SHP77 treated with DMSO at 0.1 percent for 48 hours (cell line): ENCODE results near the gene OVCA2.
A peak's percentile ranks its signal among the peaks of the same experiment; 100 is the strongest.

Experiments used
- DNase-seq: peaks from one replicate; lab custom pipeline; 2025; lab: John Stamatoyannopoulos, UW

OVCA2 gene

GRCh38 chr17:2065949-2066400, 24.2 kb downstream of the OVCA2 start:
- DNase-seq, result no peak

GRCh38 chr17:2067048-2067561, 25.3 kb downstream of the OVCA2 start:
- DNase-seq, result no peak

GRCh38 chr17:2067608-2068024, 25.8 kb downstream of the OVCA2 start:
- DNase-seq, result no peak

- DNase-seq, result no peak
Observed at GRCh38 chr17:2068031-2068518, 26.3 kb downstream of the OVCA2 start.

DNA sequence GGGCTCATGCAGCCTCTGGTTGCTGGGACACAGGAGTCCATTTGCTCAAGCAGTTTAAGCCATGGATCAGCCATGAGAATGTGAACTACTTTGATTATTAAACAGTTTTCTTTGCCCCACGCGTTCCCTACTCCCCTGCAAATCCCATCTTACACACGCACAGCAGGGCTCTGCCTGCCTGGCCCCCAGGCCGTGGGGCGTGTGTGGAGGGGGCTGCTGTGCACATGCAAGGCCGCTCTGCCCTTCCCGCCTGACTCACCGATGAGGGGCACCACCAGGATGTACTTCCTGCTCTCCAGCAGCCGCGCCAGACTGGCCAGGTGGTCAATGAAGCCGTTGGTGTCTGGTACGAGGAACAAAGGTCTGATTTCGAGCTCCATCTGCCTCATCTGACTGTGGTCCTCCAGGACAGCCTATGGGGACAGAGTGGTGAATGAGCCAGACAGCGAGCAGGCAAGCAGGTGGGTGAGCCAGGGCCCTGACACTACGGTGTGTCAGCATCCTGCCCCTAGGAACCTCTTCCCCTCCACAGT, 26.8 kb downstream of the OVCA2 start:
- DNase-seq, result peak; percentile 91

GRCh38 chr17:2070241-2071023, 28.6 kb downstream of the OVCA2 start:
- no peak for DNase-seq

DNA sequence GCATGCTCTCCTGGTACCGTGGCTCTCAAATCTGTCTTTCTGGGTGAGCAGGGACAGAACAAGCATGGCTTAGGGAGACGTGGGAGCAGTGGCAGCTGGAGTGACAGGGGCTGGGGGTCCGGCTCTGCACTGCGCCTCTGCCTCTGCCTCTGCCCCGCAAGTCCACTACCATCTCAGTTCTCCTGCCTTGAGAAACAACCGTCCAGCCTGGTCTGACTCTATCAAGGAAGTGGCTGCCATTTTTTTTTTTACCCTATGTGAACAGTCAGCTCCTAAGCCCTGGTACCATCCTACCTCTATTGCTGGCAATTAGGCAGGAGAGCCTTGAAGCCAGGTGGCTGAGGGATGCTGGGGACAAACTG, 29.2 kb downstream of the OVCA2 start:
- DNase-seq, result no peak

DNA sequence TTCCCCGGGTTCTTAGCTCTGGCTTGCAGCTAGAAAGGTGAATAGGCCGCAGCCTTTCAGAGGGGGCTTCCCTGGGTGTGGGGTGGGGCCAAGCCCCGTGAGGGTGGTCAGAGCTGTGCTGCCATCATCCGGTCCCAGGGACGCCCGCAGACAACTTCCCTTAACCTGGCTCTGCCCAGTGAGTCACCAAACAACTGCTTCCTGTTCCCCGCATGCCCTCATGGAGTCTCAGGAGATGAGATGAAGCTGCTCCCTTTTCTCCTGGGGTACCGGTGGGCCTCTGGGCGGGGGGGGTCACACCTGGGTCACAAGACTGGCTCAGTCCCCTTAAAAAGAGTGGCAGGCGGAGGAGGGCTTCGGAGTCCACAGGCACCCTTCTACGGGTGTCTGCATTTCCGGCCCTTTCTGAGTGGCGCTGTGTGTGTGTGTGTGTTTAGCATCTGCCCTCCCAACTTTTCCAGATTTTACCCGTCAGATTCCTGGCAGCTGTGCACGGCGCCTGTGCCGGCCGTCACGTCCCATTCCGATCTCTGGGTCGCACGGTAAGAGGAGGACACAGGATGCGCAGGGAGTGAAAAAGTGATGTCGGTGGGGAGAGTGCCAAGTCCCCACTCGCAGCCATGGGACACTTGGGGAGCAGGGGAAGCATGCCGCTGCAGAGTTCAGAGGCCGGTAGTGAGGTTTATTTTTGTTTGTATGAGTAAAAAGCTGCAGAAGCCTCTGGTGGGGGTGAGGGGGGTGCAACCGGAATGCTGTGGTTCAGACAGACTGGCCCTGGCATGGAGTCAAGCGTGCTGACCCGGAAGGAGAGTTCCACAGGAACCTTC, 29.8 kb downstream of the OVCA2 start:
- DNase-seq, result no peak

DNA sequence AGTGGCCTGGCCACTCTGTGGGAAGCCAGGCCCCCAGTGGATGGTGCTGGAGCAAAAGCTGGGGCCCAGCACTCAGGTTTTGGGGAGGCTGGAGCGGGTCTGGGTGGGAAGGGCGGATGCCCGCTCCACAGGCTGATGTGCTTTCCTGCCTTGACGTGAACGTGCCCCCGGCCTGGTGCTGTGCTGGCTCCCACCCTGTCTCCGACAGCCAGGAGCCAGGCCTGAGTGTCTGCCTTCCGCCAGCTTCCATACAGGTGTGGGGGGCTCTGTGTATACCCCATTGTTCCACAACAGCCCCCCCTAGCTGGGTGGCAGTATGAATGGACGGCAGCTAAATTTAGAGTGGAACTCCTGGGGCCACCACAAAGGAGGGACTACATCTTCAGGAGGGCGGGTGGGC, 33.1 kb downstream of the OVCA2 start:
- no peak for DNase-seq

- no peak for DNase-seq
Observed at GRCh38 chr17:2075336-2076086, 33.7 kb downstream of the OVCA2 start.

DNA sequence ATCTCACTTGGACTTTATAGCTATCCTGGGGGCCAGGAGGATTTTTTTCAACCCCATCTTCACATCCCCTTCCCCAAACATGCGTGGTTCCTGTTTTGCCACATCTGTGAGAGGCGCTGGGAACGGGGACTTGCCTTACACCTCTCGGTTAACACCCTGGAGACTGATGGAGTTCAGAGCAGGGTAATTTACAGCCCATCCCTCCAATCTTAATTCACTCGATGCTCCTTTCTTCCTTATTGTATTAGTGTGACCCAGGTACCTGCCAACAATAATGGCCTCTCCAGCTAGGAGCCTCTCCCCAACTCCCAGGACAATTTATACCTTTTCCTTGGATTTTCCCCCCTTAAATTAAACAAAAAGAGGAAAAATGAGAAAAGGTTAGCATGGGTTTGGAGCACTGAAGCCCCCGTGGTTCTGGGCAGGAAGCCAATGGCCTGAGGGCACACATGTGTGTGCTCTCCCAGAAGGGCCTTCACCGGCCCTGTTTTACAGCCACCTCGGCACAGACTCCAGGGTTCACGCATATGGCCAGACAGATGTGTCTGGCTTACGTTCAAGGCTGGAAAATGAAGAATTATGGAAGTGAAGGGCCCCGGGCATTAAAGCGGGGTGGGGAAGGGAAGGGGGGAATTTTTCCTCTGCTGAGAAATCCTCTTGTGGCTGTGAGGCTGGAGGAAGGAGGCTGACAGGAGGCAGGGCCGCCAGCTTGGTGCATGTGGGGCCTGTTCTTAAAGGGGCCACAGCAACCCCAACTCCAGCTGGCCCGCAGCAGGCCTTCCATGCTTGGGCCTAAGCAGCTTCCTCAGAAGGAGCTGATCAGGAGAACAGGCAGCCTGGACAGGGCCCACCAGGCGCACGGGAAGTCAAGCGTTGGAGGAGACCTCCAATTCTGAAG, 34.5 kb downstream of the OVCA2 start:
- DNase-seq, result no peak

DNA sequence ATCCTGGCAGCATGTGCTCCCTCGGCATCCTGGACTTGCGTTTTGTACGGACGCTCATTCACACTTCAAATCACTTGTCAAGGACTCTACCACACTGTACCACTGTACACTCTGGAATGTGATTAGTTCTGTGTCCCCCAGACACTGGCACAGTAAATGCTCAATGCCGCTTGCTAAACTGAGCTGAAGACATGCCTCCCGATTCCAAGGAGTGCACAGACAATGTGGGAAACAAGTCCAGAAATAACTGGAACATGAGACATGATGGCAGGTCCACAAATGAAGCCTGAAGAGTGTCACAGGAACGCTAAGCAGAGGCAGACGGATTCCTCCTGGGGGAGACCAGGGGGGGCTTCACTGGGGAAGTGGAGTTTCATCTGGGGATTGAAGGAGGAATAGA, 35.2 kb downstream of the OVCA2 start:
- DNase-seq, result no peak

DNA sequence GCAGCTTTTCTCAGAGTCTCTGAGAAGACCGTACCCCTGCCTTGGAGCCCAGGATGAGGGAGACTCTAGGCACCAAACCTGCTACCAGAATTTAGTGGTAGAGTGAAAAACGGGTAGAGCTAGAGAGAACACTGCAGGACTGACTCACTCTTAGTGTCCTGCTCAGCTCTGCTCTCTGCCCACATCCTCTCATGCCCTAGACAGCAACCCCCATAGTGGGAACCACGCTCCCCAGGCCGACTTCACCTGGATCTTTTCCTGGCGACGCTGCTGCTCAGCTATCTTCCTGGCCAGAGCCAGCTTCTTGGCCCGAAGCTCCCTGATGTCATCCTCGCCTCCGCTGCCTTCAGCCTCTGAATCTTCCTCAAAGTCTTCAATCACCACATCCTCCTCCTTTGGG, 39.7 kb downstream of the OVCA2 start:
- no peak for DNase-seq

DNA sequence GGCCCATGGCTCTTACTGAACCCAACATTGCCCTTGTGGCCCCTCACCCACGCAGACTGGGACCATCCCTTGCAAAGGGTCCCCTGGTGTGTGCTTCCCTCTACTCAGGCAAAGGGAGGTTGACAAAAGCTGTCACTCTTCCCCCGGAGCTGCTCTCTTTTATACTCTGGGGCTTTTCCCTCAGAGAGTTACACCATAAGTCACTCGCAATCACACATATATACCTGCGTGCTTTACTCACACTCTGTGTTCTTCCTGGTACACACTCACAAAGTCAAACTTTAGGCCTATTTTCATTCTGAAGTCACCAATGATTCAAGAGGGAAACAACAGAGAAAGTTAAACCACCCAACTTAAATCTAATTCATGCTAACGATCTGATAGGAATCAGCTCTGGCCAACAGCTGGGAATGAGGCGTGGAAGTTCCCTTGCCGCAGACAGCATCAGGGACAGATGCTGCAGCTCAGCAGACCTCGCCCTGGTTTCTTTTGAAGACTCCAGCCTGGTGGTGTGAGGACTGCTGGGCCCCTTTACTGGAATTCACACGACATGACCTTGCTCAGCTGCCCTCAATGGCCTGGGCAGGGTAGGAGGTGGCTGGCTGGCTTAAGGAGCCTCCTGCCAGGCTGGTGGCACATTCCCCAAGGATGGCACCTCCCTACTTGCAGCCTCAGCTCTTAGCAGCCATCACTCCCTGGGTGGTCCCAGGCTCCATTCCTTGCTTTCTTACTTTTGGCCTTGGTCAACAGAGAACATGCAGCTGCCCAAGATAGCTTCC, 40.4 kb downstream of the OVCA2 start:
- no peak for DNase-seq

GRCh38 chr17:2083613-2084035, 41.8 kb downstream of the OVCA2 start:
- no peak for DNase-seq

- no peak for DNase-seq
Observed at GRCh38 chr17:2084036-2084765, 42.4 kb downstream of the OVCA2 start.

DNA sequence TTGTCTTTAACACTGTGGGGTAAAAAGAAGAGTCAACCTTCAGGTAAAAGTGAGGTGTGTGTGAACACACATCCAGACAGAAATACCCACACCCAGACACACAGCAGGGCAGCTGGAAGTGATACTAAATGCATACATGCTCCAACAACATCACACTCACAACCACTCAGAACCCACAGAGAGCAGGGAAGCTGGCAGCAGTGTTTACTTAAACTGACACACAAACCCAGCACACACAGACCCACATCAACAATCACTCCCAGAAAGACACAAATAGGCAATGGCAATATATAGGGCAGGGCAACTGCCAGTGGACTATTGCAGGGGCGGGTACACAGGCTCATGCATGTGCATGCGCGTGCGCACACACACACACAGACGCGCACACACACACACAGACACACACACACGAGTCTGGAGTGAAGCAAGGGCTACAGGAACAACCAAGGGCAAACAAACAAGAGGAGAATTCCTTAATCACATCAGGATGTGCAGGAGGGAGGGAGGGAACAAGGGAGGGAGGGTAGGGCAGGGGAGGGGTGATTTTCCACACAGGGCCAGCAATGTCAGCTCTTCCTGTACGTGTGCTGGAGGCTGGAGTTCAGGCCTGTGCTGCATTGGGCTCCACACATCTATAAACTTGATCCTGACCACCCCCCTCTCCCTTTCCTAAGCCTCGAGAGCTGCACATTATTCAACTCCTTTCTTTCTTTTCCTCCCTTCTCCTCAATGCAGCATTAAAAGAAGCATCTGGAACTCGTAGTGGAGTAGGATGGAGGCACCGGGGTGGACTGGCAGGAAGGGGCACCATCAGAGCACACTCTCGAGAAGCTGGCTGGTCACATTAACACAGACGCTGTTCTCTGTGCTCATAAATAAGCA, 43.2 kb downstream of the OVCA2 start:
- no peak for DNase-seq

- DNase-seq, result no peak
Observed at GRCh38 chr17:2085648-2085949, 43.8 kb downstream of the OVCA2 start.

- DNase-seq, result no peak
Observed at GRCh38 chr17:2086306-2086705, 44.5 kb downstream of the OVCA2 start.
